Ascending aorta (tissue), 2 donors: ENCODE data around the gene ZNF280D. TPM values are rescaled to one million over a fixed set of nuclear protein-coding genes. Genes with fewer than 3 reads are reported as not detected.
A peak's percentile ranks its signal among the peaks of the same experiment; 100 is the strongest.

ENCODE experiments used
- DNase-seq, 2 donors: peaks; one replicate each; pipeline ENCODE4 v3.0.0-alpha.2; 2019; ENCODE audit warnings: low spot score in 2 of 2
- H3K27ac ChIP-seq, 2 donors: fragments of 200-600 bp; sonication (generic); one replicate each; pipeline ENCODE4 v1.5.1; 2016 to 2017; ENCODE audit warnings: mild to moderate bottlenecking in 1 of 2
- H3K27me3 ChIP-seq: fragments of 200-600 bp; sonication (generic); one replicate; pipeline ENCODE4 v1.5.1; 2017
- H3K36me3 ChIP-seq, 2 donors: fragments of 200-600 bp; sonication (generic); one replicate each; pipeline ENCODE4 v1.5.1; 2016
- H3K4me1 ChIP-seq, 2 donors: fragments of 200-600 bp; sonication (generic); one replicate each; pipeline ENCODE4 v1.5.1; 2016 to 2017; ENCODE audit warnings: mild to moderate bottlenecking in 1 of 2
- H3K4me3 ChIP-seq, 2 donors: fragments of 200-600 bp; sonication (generic); one replicate each; pipeline ENCODE4 v1.5.1; 2016 to 2017; ENCODE audit warnings: mild to moderate bottlenecking in 1 of 2
- H3K9me3 ChIP-seq, 2 donors: fragments of 200-600 bp; sonication (generic); one replicate each; pipeline ENCODE4 v1.5.1; 2016
- intact Hi-C: fragments of 100-400 bp; cut with DNase I; formaldehyde crosslinking; loops from one replicate; pipeline ENCODE4 v1.15.1; 2023
- total RNA-seq: library from RNA; depleted of rRNA; stranded (reverse); fragments of >200 nt; gene quantifications from one replicate; pipeline ENCODE4 v1.1.0, GENCODE V29; 2016
- TF ChIP-seq, protein P1 (sequence below), 3 experiments: fragments of 200-600 bp in 2 of 3; fragments of 450-650 bp in 1 of 3; sonication (generic) in 2 of 3; IDR thresholded peaks; one replicate each; pipeline ENCODE4 v1.5.1; 2016 to 2019; ENCODE audit warnings: antibody characterized with exemption in 3 of 3, mild to moderate bottlenecking in 1 of 3, moderate library complexity in 1 of 3

The ZNF280D gene
- total RNA-seq, 1 donor from 2014 or later: 20.5 TPM

DNA sequence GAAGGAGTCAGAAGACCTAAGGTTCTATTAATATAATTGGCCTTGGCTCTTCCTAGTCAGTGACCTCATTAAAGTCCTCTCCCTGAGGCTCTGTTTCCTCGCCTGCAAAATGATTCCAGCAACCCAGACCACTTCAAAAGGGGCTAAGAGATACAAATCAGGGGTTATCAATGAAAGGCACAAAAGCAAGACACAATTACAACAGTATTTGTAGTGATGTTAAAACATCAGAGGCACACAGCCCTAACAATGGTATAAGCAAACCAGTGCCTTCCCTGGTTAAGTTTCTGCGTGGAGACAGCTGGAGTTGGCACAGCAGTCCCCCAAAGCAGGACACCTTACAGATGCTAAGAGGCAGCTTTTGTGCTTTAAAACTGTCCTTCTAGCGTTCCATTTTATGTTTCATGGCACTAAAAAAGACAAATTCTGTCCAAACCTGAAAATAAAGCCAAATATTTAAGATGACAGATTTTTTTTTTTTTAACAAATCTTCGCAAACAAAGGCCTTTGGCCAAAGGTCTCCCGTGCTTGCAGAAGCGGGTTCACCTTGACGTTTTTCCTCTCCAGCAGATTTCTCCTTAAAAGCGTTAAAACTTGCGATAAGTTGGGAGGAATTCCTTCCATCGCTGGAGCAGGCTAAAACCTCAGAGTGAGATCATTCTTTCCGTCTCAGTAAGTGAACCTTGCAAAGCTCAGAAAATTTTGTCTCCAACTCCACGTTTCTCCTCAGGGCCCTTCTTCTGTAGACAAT lies 999 bp downstream of the ZNF280D start:
- Histone ChIP-seq H3K27ac (peak overlapping the region; percentile 95 to 96), H3K36me3 (no peaks in the 10 kb centered on the region), H3K9me3 (no peaks in the 10 kb centered on the region), H3K27me3 (no peaks in the 10 kb centered on the region), H3K4me1 (peaks cover 7 to 31% of the 10 kb centered on the region in 2 donors), H3K4me3 (peak overlapping the region; percentile 78 to 94)
- no peak for DNase-seq
- intact Hi-C loops: loop anchor here (5.0 kb wide), 1 partner anchor 60 kb away; no protein-coding TSS in a partner anchor
- TF ChIP-seq, protein P1, sequence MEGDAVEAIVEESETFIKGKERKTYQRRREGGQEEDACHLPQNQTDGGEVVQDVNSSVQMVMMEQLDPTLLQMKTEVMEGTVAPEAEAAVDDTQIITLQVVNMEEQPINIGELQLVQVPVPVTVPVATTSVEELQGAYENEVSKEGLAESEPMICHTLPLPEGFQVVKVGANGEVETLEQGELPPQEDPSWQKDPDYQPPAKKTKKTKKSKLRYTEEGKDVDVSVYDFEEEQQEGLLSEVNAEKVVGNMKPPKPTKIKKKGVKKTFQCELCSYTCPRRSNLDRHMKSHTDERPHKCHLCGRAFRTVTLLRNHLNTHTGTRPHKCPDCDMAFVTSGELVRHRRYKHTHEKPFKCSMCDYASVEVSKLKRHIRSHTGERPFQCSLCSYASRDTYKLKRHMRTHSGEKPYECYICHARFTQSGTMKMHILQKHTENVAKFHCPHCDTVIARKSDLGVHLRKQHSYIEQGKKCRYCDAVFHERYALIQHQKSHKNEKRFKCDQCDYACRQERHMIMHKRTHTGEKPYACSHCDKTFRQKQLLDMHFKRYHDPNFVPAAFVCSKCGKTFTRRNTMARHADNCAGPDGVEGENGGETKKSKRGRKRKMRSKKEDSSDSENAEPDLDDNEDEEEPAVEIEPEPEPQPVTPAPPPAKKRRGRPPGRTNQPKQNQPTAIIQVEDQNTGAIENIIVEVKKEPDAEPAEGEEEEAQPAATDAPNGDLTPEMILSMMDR (IDR thresholded peaks at IDR 0.05): no peak

DNA sequence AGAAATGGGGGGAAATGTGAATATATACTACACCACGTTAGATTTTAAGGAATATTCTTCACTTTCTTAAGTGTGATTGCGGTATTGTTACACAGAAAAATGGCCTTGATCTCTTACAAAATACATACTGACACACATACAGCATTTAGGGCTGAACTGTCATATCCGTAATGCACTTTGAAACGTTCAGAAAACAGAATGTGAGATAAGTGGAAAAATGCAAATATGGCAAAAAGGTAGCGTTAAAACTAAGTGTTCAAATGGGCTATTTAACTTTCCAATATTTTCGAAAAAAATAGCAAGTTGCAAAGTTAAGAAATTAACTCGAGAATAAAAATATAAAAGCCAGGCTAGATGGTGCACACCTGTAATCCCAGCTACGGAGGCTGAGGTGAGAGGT lies 1.8 kb downstream of the ZNF280D start:
- no peak for DNase-seq
- intact Hi-C loops: loop anchor here (5.0 kb wide), 1 partner anchor 61 kb away; no protein-coding TSS in a partner anchor
- H3K9me3 ChIP-seq: no peaks in the 10 kb centered on the region
- H3K4me3 ChIP-seq: peak overlapping the region; percentile 78 to 94
- H3K4me1 ChIP-seq: peaks cover 7 to 31% of the 10 kb centered on the region in 2 donors
- H3K27me3 ChIP-seq: no peaks in the 10 kb centered on the region
- peak overlapping the region; percentile 95 to 96 for H3K27ac ChIP-seq
- H3K36me3 ChIP-seq: no peaks in the 10 kb centered on the region
- TF ChIP-seq, protein P1 (IDR thresholded peaks at IDR 0.05): no peak

GRCh38 chr15:56729561-56729960 lies 3.7 kb downstream of the ZNF280D start:
- intact Hi-C loops: no loop called here
- Histone ChIP-seq H3K4me3 (no peak overlapping the region), H3K36me3 (peaks cover 0 to under 1% of the 10 kb centered on the region in 2 donors), H3K27ac (no peak overlapping the region), H3K27me3 (no peaks in the 10 kb centered on the region), H3K9me3 (no peaks in the 10 kb centered on the region), H3K4me1 (peaks cover 7 to 35% of the 10 kb centered on the region in 2 donors)
- DNase-seq: no peak
- TF ChIP-seq, protein P1 (IDR thresholded peaks at IDR 0.05): no peak

DNA sequence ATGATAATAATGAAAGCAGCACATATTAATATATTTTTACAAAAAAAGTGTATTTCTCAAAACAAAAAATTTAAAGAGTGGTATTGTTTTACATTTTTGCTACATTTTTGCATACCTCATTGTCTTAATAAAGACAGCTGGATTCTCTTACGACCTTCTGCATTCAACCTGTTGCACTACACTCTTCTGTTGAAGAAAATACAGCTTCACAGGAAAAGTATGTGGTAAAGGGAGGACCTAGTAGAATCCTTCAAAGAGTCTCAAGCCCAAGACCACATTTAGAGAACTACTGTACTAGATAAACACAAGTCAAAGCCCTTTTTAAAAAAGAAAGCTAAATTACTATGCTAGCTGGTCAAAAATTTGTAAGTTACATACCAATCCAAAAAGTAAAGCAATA lies 7.9 kb downstream of the ZNF280D start:
- intact Hi-C loops: no loop called here
- H3K9me3 ChIP-seq: no peaks in the 10 kb centered on the region
- H3K4me1 ChIP-seq: peaks cover 6 to 16% of the 10 kb centered on the region in 2 donors
- H3K27me3 ChIP-seq: no peaks in the 10 kb centered on the region
- DNase-seq: no peak
- TF ChIP-seq, protein P1 (IDR thresholded peaks at IDR 0.05): no peak
- H3K36me3 ChIP-seq: peaks cover 0 to 2% of the 10 kb centered on the region in 2 donors
- H3K4me3 ChIP-seq: no peak overlapping the region
- no peak overlapping the region for H3K27ac ChIP-seq

DNA sequence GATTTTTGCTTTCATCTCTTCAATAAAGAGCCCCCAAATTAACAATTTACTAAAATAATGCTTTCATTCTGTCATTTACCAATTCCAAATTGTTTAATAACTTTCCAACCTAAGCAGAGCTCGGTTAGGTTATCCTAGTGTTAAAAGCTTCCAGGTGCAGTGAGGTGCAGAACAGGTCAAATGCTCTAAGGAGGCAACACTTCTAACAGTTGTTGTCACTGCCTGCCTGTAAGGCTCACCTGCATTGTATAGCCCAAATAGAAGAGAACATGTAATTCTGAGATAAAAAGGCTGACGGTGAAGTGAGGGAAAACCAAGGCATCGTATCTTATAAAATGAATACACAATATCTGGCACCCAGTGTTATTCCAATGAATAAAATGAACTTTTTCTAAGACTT lies 9.1 kb downstream of the ZNF280D start:
- no peaks in the 10 kb centered on the region for H3K9me3 ChIP-seq

More for the DNA sequence above, 9.1 kb downstream of the ZNF280D start:
- DNase-seq: no peak
- intact Hi-C loops: no loop called here
- Histone ChIP-seq H3K27ac (no peak overlapping the region), H3K27me3 (no peaks in the 10 kb centered on the region), H3K36me3 (peaks cover 0 to 2% of the 10 kb centered on the region in 2 donors), H3K4me3 (no peak overlapping the region), H3K4me1 (peaks cover 0 to 8% of the 10 kb centered on the region in 2 donors)
- TF ChIP-seq, protein P1 (IDR thresholded peaks at IDR 0.05): no peak
